HCT116 (cell line): ENCODE results near the gene RNF39. TPM values are rescaled to one million over a fixed set of nuclear protein-coding genes. Genes with fewer than 3 reads are reported as not detected.

Experiments
- ATAC-seq: fragments of 200-7000 bp; cut with Tn5 transposase; 2 replicates; pipeline ENCODE4 v1.9.1; 2020; ENCODE audit warnings: mild to moderate bottlenecking, moderate library complexity
- BruUV-seq: library from RNA; stranded (reverse); fragments of 400-500 nt; replicated peaks from 2 replicates; lab custom pipeline; 2021; lab: Mats Ljungman, UMichigan
- CTCF ChIA-PET: fragments of 300-600 bp; sonication (Branson Sonifier 250); formaldehyde crosslinking; loops from one replicate; lab custom pipeline; 2021; ENCODE audit warnings: antibody characterized with exemption; lab: Charles Lee
- POLR2A ChIA-PET: fragments of 300-600, 350-600 bp; sonication (Branson Sonifier 250); formaldehyde crosslinking; loops from one replicate; lab custom pipeline; 2021; ENCODE audit warnings: antibody characterized with exemption; lab: Charles Lee
- RAD21 ChIA-PET, 2 experiments: fragments of 300-600 bp; sonication (Branson Sonifier 250); formaldehyde crosslinking; loops; one replicate each; lab custom pipeline; 2023; ENCODE audit warnings: low total read pairs in 2 of 2; ENCODE audit not compliant: uncharacterized antibody in 2 of 2, unreplicated experiment in 2 of 2, low non-redundant PET in 1 of 2; lab: Charles Lee
- DNase-seq: peaks from one replicate; pipeline ENCODE4 v3.0.0-alpha.2; 2010; ENCODE audit warnings: low read depth, low spot score
- H2AFZ ChIP-seq: fragments of 200-600 bp; shearing (Covaris generic), sonication (generic); 2 replicates; pipeline ENCODE4 v1.6.1; 2017; ENCODE audit warnings: low read depth, mixed run types, mixed read lengths, antibody characterized with exemption, low read length; ENCODE audit not compliant: poor library complexity, severe bottlenecking
- H3K27ac ChIP-seq: 2 replicates; pipeline ENCODE4 v1.5.1; 2012; ENCODE audit warnings: low read depth, low read length
- H3K27me3 ChIP-seq: fragments of 200-600 bp; sonication (generic); 2 replicates; pipeline ENCODE4 v1.6.1; 2016; ENCODE audit warnings: mixed run types, low read length, mixed read lengths; ENCODE audit not compliant: insufficient read depth
- H3K36me3 ChIP-seq, 2 experiments: fragments of 200-500 bp in 1 of 2; fragments of 200-600 bp in 1 of 2; sonication (Bioruptor generic) in 1 of 2; sonication (generic) in 1 of 2; 2 replicates each; pipeline versions ENCODE4 v1.5.1 to v1.6.1; 2014 to 2016; ENCODE audit warnings: low read length in 2 of 2, inconsistent platforms in 1 of 2, mixed read lengths in 1 of 2, mixed run types in 1 of 2; ENCODE audit not compliant: insufficient read depth in 2 of 2, control insufficient read depth in 1 of 2
- H3K4me1 ChIP-seq, 2 experiments: fragments of 200-600 bp in 1 of 2; sonication (generic) in 1 of 2; 2 replicates each; pipeline versions ENCODE4 v1.5.1 to v1.6.1; 2012 to 2017; ENCODE audit warnings: low read length in 2 of 2, inconsistent platforms in 1 of 2, mild to moderate bottlenecking in 1 of 2, mixed read lengths in 1 of 2, mixed run types in 1 of 2, moderate library complexity in 1 of 2; ENCODE audit not compliant: insufficient read depth in 2 of 2, control insufficient read depth in 1 of 2
- H3K4me2 ChIP-seq: fragments of 200-600 bp; sonication (generic); 2 replicates; pipeline ENCODE4 v1.6.1; 2017; ENCODE audit warnings: mixed run types, low read length, mixed read lengths
- H3K4me3 ChIP-seq, 2 experiments: fragments of 200-600 bp in 1 of 2; sonication (generic) in 1 of 2; replicated peaks in 1 of 2; 2 replicates each; pipeline ENCODE4 v1.5.1; 2011 to 2016; ENCODE audit warnings: low read length in 2 of 2, control low read depth in 1 of 2, low read depth in 1 of 2, mild to moderate bottlenecking in 1 of 2, mixed read lengths in 1 of 2, mixed run types in 1 of 2
- H3K79me2 ChIP-seq: fragments of 200-600 bp; sonication (generic); 2 replicates; pipeline ENCODE4 v1.6.1; 2017; ENCODE audit warnings: mild to moderate bottlenecking, mixed run types, low read length, moderate library complexity, mixed read lengths; ENCODE audit not compliant: insufficient read depth
- H3K9ac ChIP-seq: fragments of 200-600 bp; sonication (generic); 2 replicates; pipeline ENCODE4 v1.6.1; 2016; ENCODE audit warnings: low read length, mixed read lengths
- H3K9me2 ChIP-seq: fragments of 200-600 bp; sonication (generic), shearing (Covaris generic); 2 replicates; pipeline ENCODE4 v1.6.1; 2017; ENCODE audit warnings: mixed run types, mild to moderate bottlenecking, moderate library complexity; ENCODE audit not compliant: insufficient read depth
- H3K9me3 ChIP-seq, 2 experiments: fragments of 200-500 bp in 1 of 2; fragments of 200-600 bp in 1 of 2; sonication (Bioruptor generic) in 1 of 2; sonication (generic) in 1 of 2; 2 replicates each; pipeline ENCODE4 v1.6.1; 2014 to 2017; ENCODE audit warnings: low read length in 2 of 2, mixed read lengths in 2 of 2, inconsistent platforms in 1 of 2, low read depth in 1 of 2, mild to moderate bottlenecking in 1 of 2, mixed run types in 1 of 2, moderate library complexity in 1 of 2; ENCODE audit not compliant: control insufficient read depth in 1 of 2, insufficient read depth in 1 of 2
- H4K20me1 ChIP-seq: fragments of 200-600 bp; sonication (generic), shearing (Covaris generic); 2 replicates; pipeline ENCODE4 v1.6.1; 2017; ENCODE audit warnings: mixed run types, mild to moderate bottlenecking, moderate library complexity; ENCODE audit not compliant: insufficient read depth
- ELF1 ChIP-seq: IDR thresholded peaks from 2 replicates; pipeline ENCODE4 v1.6.1; 2012; ENCODE audit warnings: low read depth, borderline replicate concordance
- EZH2phosphoT487 ChIP-seq: fragments of 200-600 bp; IDR thresholded peaks from 2 replicates; pipeline ENCODE4 v1.6.1; 2018; ENCODE audit warnings: antibody characterized with exemption, borderline replicate concordance
- FOSL1 ChIP-seq: IDR thresholded peaks from 2 replicates; pipeline ENCODE4 v1.6.1; 2012; ENCODE audit warnings: low read depth
- JUND ChIP-seq: IDR thresholded peaks from 2 replicates; pipeline ENCODE4 v1.6.1; 2012
- REST ChIP-seq: IDR thresholded peaks from 2 replicates; pipeline ENCODE4 v1.6.1; 2012; ENCODE audit warnings: low read depth
- SIN3A ChIP-seq: IDR thresholded peaks from 2 replicates; pipeline ENCODE4 v1.6.1; 2012; ENCODE audit warnings: low read depth
- YY1 ChIP-seq: IDR thresholded peaks from 2 replicates; pipeline ENCODE4 v1.6.1; 2011; ENCODE audit warnings: low read length, low read depth, moderate library complexity, mild to moderate bottlenecking; ENCODE audit not compliant: insufficient replicate concordance; ENCODE audit errors: extremely low read depth
- intact Hi-C: fragments of 100-400 bp; cut with micrococcal nuclease; formaldehyde crosslinking; loops from 2 replicates; pipeline ENCODE4 v1.10.0; 2022
- total RNA-seq: library from RNA; stranded (reverse); gene quantifications from one replicate; pipeline ENCODE4 v1.2.1, GENCODE V29; 2021; ENCODE audit not compliant: unreplicated experiment
- TF ChIP-seq, protein P1 (sequence below): IDR thresholded peaks from 2 replicates; pipeline ENCODE4 v1.6.1; 2012

The RNF39 gene
- total RNA-seq, 1 experiment from 2014 or later, result 0.22 TPM

- no peaks in the 10 kb centered on the region for H3K9me3 ChIP-seq
- ChIA-PET POLR2A (interaction anchor here (1.1 to 2.3 kb wide), 2 partner anchors 30 to 40 kb away, joined by 4 to 6 read pairs; no protein-coding TSS in a partner anchor), CTCF (no interaction called here), RAD21 (interaction anchor here in 1 of 2 experiments (1.3 kb wide), 1 partner anchor 40 kb away, joined by 4 read pairs; no protein-coding TSS in a partner anchor)
- no peaks in the 10 kb centered on the region for H4K20me1 ChIP-seq
- peak overlapping the region; percentile 93 to 100 for H3K4me3 ChIP-seq
- peak overlapping the region; percentile 62 for H3K27ac ChIP-seq
- H3K27me3 ChIP-seq, result no peaks in the 10 kb centered on the region
- BruUV-seq, result no TSS peak
- peaks cover 14 to 23% of the 10 kb centered on the region in 2 experiments; a peak in 3 of 4 replicates for H3K4me1 ChIP-seq
- H3K79me2 ChIP-seq, result peaks cover 41% of the 10 kb centered on the region
- TF ChIP-seq SIN3A, result no peak
- TF ChIP-seq EZH2phosphoT487, result no peak
- TF ChIP-seq, protein P1, sequence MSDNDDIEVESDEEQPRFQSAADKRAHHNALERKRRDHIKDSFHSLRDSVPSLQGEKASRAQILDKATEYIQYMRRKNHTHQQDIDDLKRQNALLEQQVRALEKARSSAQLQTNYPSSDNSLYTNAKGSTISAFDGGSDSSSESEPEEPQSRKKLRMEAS, result no peak
- no peak for TF ChIP-seq YY1
- TF ChIP-seq REST, result no peak
- no peak for TF ChIP-seq FOSL1
- no peak for TF ChIP-seq JUND
- no peak for TF ChIP-seq ELF1
- H3K4me2 ChIP-seq, result peak overlapping the region; percentile 96
- DNase-seq (no peak), ATAC-seq (peak; percentile 16; the same call in 1 of the 2 replicates)
- H3K9ac ChIP-seq, result peak overlapping the region; percentile 97
- no peaks in the 10 kb centered on the region for H3K9me2 ChIP-seq
- H2AFZ ChIP-seq, result peak overlapping the region; percentile 23
- intact Hi-C loops, result no loop called here
- peaks cover 0 to 13% of the 10 kb centered on the region in 2 experiments; a peak in 3 of 4 replicates for H3K36me3 ChIP-seq
Measured at GRCh38 chr6:30061858-30062458, 13.6 kb downstream of the RNF39 start.
